ENCODE results near the gene DOCK1.

DOCK1 gene

GRCh38 chr10:127376071-127376470, 470.8 kb downstream of the DOCK1 start:
- no peak for DNase-seq

GRCh38 chr10:127378628-127379027, 473.4 kb downstream of the DOCK1 start:
- DNase-seq, result no peak

- DNase-seq, result no peak
Observed at GRCh38 chr10:127384532-127384931, 479.3 kb downstream of the DOCK1 start.

- DNase-seq, result no peak
Observed at GRCh38 chr10:127385066-127385465, 479.8 kb downstream of the DOCK1 start.

- DNase-seq, result no peak
Observed at GRCh38 chr10:127386606-127387327, 481.5 kb downstream of the DOCK1 start.

- no peak for DNase-seq
Observed at GRCh38 chr10:127391875-127392274, 486.6 kb downstream of the DOCK1 start.

- DNase-seq, result no peak
Observed at GRCh38 chr10:127392351-127393235, 487.4 kb downstream of the DOCK1 start.

GRCh38 chr10:127398140-127398970, 493.1 kb downstream of the DOCK1 start:
- DNase-seq, result no peak

GRCh38 chr10:127398971-127399365, 493.7 kb downstream of the DOCK1 start:
- DNase-seq, result no peak

GRCh38 chr10:127399668-127400067, 494.4 kb downstream of the DOCK1 start:
- no peak for DNase-seq

GRCh38 chr10:127400216-127400615, 495.0 kb downstream of the DOCK1 start:
- no peak for DNase-seq

GRCh38 chr10:127402596-127403409, 497.6 kb downstream of the DOCK1 start:
- no peak for DNase-seq

- DNase-seq, result no peak
Observed at GRCh38 chr10:127405221-127405620, 500.0 kb downstream of the DOCK1 start.

- no peak for DNase-seq
Observed at GRCh38 chr10:127406018-127406550, 500.9 kb downstream of the DOCK1 start.

GRCh38 chr10:127407551-127407950, 502.3 kb downstream of the DOCK1 start:
- DNase-seq, result no peak

GRCh38 chr10:127408112-127408710, 503.0 kb downstream of the DOCK1 start:
- no peak for DNase-seq

- no peak for DNase-seq
Observed at GRCh38 chr10:127408733-127409132, 503.5 kb downstream of the DOCK1 start.

- DNase-seq, result no peak
Observed at GRCh38 chr10:127410030-127410429, 504.8 kb downstream of the DOCK1 start.

GRCh38 chr10:127411062-127411461, 505.8 kb downstream of the DOCK1 start:
- no peak for DNase-seq

- no peak for DNase-seq
Observed at GRCh38 chr10:127413326-127413725, 508.1 kb downstream of the DOCK1 start.

GRCh38 chr10:127414024-127414423, 508.8 kb downstream of the DOCK1 start:
- no peak for DNase-seq

- DNase-seq, result no peak
Observed at GRCh38 chr10:127415116-127415515, 509.9 kb downstream of the DOCK1 start.
